ENCODE data around the gene PTPRN2.

Gene PTPRN2

GRCh38 chr7:157616426-157616825 is 971.2 kb downstream of the PTPRN2 start:
- DNase-seq: no peak

- no peak for DNase-seq
Observed at GRCh38 chr7:157615852-157616251, 971.8 kb downstream of the PTPRN2 start.

- no peak for DNase-seq
Observed at GRCh38 chr7:157615101-157615817, 972.4 kb downstream of the PTPRN2 start.

- no peak for DNase-seq
Observed at GRCh38 chr7:157614457-157615020, 973.1 kb downstream of the PTPRN2 start.

GRCh38 chr7:157613575-157614322 is 973.9 kb downstream of the PTPRN2 start:
- DNase-seq: peak in 2 of 3 experiments; percentile 82 to 89

- DNase-seq: peak; percentile 12 to 92 (median 91)
Observed at GRCh38 chr7:157612664-157613561, 974.7 kb downstream of the PTPRN2 start.

- peak in 1 of 3 experiments; percentile 47 for DNase-seq
Observed at GRCh38 chr7:157612009-157612663, 975.5 kb downstream of the PTPRN2 start.

- no peak for DNase-seq
Observed at GRCh38 chr7:157611341-157611740, 976.3 kb downstream of the PTPRN2 start.

- no peak for DNase-seq
Observed at GRCh38 chr7:157610671-157611295, 976.8 kb downstream of the PTPRN2 start.

GRCh38 chr7:157609932-157610640 is 977.5 kb downstream of the PTPRN2 start:
- no peak for DNase-seq

- DNase-seq: no peak
Observed at GRCh38 chr7:157609516-157609915, 978.1 kb downstream of the PTPRN2 start.

- DNase-seq: no peak
Observed at GRCh38 chr7:157607218-157607617, 980.4 kb downstream of the PTPRN2 start.

GRCh38 chr7:157606140-157606539 is 981.5 kb downstream of the PTPRN2 start:
- DNase-seq: no peak

- no peak for DNase-seq
Observed at GRCh38 chr7:157605638-157606037, 982.0 kb downstream of the PTPRN2 start.

GRCh38 chr7:157604661-157605381 is 982.8 kb downstream of the PTPRN2 start:
- no peak for DNase-seq

GRCh38 chr7:157603716-157604115 is 983.9 kb downstream of the PTPRN2 start:
- no peak for DNase-seq

- no peak for DNase-seq
Observed at GRCh38 chr7:157603005-157603404, 984.6 kb downstream of the PTPRN2 start.

GRCh38 chr7:157602581-157602980 is 985.0 kb downstream of the PTPRN2 start:
- no peak for DNase-seq

- DNase-seq: no peak
Observed at GRCh38 chr7:157602156-157602555, 985.5 kb downstream of the PTPRN2 start.

- no peak for DNase-seq
Observed at GRCh38 chr7:157601530-157601929, 986.1 kb downstream of the PTPRN2 start.
